GM23338 (cell line): ENCODE measurements around the gene WDR75. TPM values are rescaled to one million over a fixed set of nuclear protein-coding genes. Genes with fewer than 3 reads are reported as not detected.

Experiments
- ATAC-seq: fragments of 200-7000 bp; cut with Tn5 transposase; 3 replicates; pipeline ENCODE4 v1.9.1; 2020
- DNase-seq: peaks from one replicate; pipeline ENCODE4 v3.0.0-alpha.2; 2015; ENCODE audit warnings: low spot score
- H2AFZ ChIP-seq: fragments of 200-600 bp; sonication (generic); 2 replicates; pipeline ENCODE4 v1.8.0; 2016; ENCODE audit warnings: antibody characterized with exemption, mild to moderate bottlenecking, moderate library complexity
- H3F3A ChIP-seq: fragments of 200-600 bp; sonication (generic); replicated peaks from 2 replicates; pipeline ENCODE4 v1.8.0; 2017; ENCODE audit warnings: antibody characterized with exemption, mixed run types, low read depth
- H3K27ac ChIP-seq: fragments of 200-600 bp; sonication (generic); 2 replicates; pipeline ENCODE4 v1.6.1; 2016; ENCODE audit warnings: low read depth
- H3K27me3 ChIP-seq: fragments of 200-600 bp; sonication (generic); 2 replicates; pipeline ENCODE4 v1.8.0; 2016; ENCODE audit warnings: mild to moderate bottlenecking, mixed run types, moderate library complexity; ENCODE audit not compliant: insufficient read depth
- H3K36me3 ChIP-seq: fragments of 200-600 bp; sonication (generic); 2 replicates; pipeline ENCODE4 v1.8.0; 2016; ENCODE audit warnings: mild to moderate bottlenecking; ENCODE audit not compliant: insufficient read depth
- H3K4me1 ChIP-seq: fragments of 200-600 bp; sonication (generic); 2 replicates; pipeline ENCODE4 v1.8.0; 2016; ENCODE audit warnings: mild to moderate bottlenecking, moderate library complexity; ENCODE audit not compliant: insufficient read depth
- H3K4me2 ChIP-seq: fragments of 200-600 bp; sonication (generic); 2 replicates; pipeline ENCODE4 v1.7.1; 2017; ENCODE audit warnings: mixed run types
- H3K4me3 ChIP-seq: fragments of 200-600 bp; sonication (generic); 2 replicates; pipeline ENCODE4 v1.6.1; 2016; ENCODE audit warnings: mixed run types
- H3K79me2 ChIP-seq: fragments of 200-600 bp; sonication (generic); replicated peaks from 2 replicates; pipeline ENCODE4 v1.8.0; 2017; ENCODE audit warnings: mild to moderate bottlenecking; ENCODE audit not compliant: insufficient read depth
- H3K9me2 ChIP-seq: fragments of 200-600 bp; sonication (generic); 2 replicates; pipeline ENCODE4 v1.8.0; 2017; ENCODE audit not compliant: insufficient read depth
- H4K20me1 ChIP-seq: fragments of 200-600 bp; sonication (generic); replicated peaks from 2 replicates; pipeline ENCODE4 v1.8.0; 2017; ENCODE audit warnings: mild to moderate bottlenecking; ENCODE audit not compliant: insufficient read depth
- H3K27ac Mint-ChIP-seq: 2 replicates; pipeline ENCODE4 v1.8.0; 2020; ENCODE audit warnings: inconsistent platforms, mild to moderate bottlenecking, moderate library complexity, mixed read lengths
- H3K27me3 Mint-ChIP-seq: 3 replicates; pipeline ENCODE4 v1.8.0; 2022; ENCODE audit warnings: low read depth, mild to moderate bottlenecking, moderate library complexity, mixed read lengths, inconsistent platforms; ENCODE audit not compliant: insufficient read depth, poor library complexity
- H3K36me3 Mint-ChIP-seq: 3 replicates; pipeline ENCODE4 v1.8.0; 2021; ENCODE audit warnings: low read depth, mild to moderate bottlenecking, inconsistent platforms, moderate library complexity, mixed read lengths
- H3K4me1 Mint-ChIP-seq: 3 replicates; pipeline ENCODE4 v1.8.0; 2020; ENCODE audit warnings: mild to moderate bottlenecking, inconsistent platforms, mixed read lengths
- H3K4me3 Mint-ChIP-seq: 3 replicates; pipeline ENCODE4 v1.8.0; 2021; ENCODE audit warnings: moderate library complexity, mild to moderate bottlenecking, inconsistent platforms, mixed read lengths
- H3K9me3 Mint-ChIP-seq: 3 replicates; pipeline ENCODE4 v1.8.0; 2020; ENCODE audit warnings: moderate library complexity, mild to moderate bottlenecking, inconsistent platforms, mixed read lengths
- CREB1 ChIP-seq: fragments of 250-450 bp; sonication (Bioruptor Pico); IDR thresholded peaks from 2 replicates; pipeline ENCODE4 v1.5.0; 2020; ENCODE audit warnings: low read depth, mild to moderate bottlenecking, moderate library complexity
- JUNB ChIP-seq: IDR thresholded peaks from one replicate; pipeline ENCODE4 v1.6.1; 2016; ENCODE audit warnings: antibody characterized with exemption; ENCODE audit not compliant: unreplicated experiment
- NANOG ChIP-seq: IDR thresholded peaks from 2 replicates; pipeline ENCODE4 v1.6.1; 2016; ENCODE audit warnings: antibody characterized with exemption, borderline replicate concordance
- POLR2AphosphoS5 ChIP-seq: IDR thresholded peaks from 2 replicates; pipeline ENCODE4 v1.6.1; 2016; ENCODE audit warnings: antibody characterized with exemption, low read depth
- STAT1 ChIP-seq: IDR thresholded peaks from one replicate; pipeline ENCODE4 v1.6.1; 2016; ENCODE audit warnings: antibody characterized with exemption; ENCODE audit not compliant: unreplicated experiment
- ZNF331 ChIP-seq: fragments of 250-450 bp; sonication (Bioruptor Pico); IDR thresholded peaks from 2 replicates; pipeline ENCODE4 v1.5.0; 2020; ENCODE audit warnings: low read depth, mild to moderate bottlenecking, moderate library complexity
- polyA plus RNA-seq: library from polyadenylated mRNA; unstranded; fragments of >200 nt; fragmentation: Nextera tagmentation; extraction: Ambion mirVana; gene quantifications from 2 replicates; pipeline ENCODE4 v1.2.1, GENCODE V29; 2016
- total RNA-seq: library from RNA; depleted of rRNA; stranded (reverse); fragments of >200 nt; shearing (Covaris generic); gene quantifications from 2 replicates; pipeline ENCODE4 v1.2.3, GENCODE V29; 2014
- TF ChIP-seq, protein P1 (sequence below): IDR thresholded peaks from 2 replicates; pipeline ENCODE4 v1.6.1; 2016; ENCODE audit warnings: antibody characterized with exemption
- TF ChIP-seq, protein P2 (sequence below): fragments of 250-450 bp; sonication (Bioruptor Pico); IDR thresholded peaks from 2 replicates; pipeline ENCODE4 v1.5.0; 2020; ENCODE audit warnings: mild to moderate bottlenecking, moderate library complexity

The WDR75 gene
- total and polyA plus RNA-seq, 2 experiments from 2014 or later: 57.2 to 80.9 TPM

GRCh38 chr2:189521699-189522434, 80.6 kb downstream of the WDR75 start:
- no peaks in the 10 kb centered on the region for H4K20me1 ChIP-seq
- Mint-ChIP-seq H3K27me3 (peaks cover 3% of the 10 kb centered on the region), H3K27ac (no peak overlapping the region), H3K9me3 (no peaks in the 10 kb centered on the region), H3K4me1 (peaks cover 5% of the 10 kb centered on the region), H3K36me3 (no peaks in the 10 kb centered on the region), H3K4me3 (no peak overlapping the region)
- no peaks in the 10 kb centered on the region for H3K36me3 ChIP-seq
- H3K27me3 ChIP-seq: no peaks in the 10 kb centered on the region
- no peaks in the 10 kb centered on the region for H3K4me1 ChIP-seq
- DNase-seq (no peak), ATAC-seq (no peak)
- H3K4me2 ChIP-seq: no peak overlapping the region
- TF ChIP-seq JUNB (no peak), ZNF331 (CRISPR knock-in tag) (no peak), CREB1 (CRISPR knock-in tag) (no peak), NANOG (no peak), POLR2AphosphoS5 (no peak), STAT1 (no peak)
- TF ChIP-seq, protein P1, sequence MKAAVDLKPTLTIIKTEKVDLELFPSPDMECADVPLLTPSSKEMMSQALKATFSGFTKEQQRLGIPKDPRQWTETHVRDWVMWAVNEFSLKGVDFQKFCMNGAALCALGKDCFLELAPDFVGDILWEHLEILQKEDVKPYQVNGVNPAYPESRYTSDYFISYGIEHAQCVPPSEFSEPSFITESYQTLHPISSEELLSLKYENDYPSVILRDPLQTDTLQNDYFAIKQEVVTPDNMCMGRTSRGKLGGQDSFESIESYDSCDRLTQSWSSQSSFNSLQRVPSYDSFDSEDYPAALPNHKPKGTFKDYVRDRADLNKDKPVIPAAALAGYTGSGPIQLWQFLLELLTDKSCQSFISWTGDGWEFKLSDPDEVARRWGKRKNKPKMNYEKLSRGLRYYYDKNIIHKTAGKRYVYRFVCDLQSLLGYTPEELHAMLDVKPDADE: no peak
- TF ChIP-seq, protein P2, sequence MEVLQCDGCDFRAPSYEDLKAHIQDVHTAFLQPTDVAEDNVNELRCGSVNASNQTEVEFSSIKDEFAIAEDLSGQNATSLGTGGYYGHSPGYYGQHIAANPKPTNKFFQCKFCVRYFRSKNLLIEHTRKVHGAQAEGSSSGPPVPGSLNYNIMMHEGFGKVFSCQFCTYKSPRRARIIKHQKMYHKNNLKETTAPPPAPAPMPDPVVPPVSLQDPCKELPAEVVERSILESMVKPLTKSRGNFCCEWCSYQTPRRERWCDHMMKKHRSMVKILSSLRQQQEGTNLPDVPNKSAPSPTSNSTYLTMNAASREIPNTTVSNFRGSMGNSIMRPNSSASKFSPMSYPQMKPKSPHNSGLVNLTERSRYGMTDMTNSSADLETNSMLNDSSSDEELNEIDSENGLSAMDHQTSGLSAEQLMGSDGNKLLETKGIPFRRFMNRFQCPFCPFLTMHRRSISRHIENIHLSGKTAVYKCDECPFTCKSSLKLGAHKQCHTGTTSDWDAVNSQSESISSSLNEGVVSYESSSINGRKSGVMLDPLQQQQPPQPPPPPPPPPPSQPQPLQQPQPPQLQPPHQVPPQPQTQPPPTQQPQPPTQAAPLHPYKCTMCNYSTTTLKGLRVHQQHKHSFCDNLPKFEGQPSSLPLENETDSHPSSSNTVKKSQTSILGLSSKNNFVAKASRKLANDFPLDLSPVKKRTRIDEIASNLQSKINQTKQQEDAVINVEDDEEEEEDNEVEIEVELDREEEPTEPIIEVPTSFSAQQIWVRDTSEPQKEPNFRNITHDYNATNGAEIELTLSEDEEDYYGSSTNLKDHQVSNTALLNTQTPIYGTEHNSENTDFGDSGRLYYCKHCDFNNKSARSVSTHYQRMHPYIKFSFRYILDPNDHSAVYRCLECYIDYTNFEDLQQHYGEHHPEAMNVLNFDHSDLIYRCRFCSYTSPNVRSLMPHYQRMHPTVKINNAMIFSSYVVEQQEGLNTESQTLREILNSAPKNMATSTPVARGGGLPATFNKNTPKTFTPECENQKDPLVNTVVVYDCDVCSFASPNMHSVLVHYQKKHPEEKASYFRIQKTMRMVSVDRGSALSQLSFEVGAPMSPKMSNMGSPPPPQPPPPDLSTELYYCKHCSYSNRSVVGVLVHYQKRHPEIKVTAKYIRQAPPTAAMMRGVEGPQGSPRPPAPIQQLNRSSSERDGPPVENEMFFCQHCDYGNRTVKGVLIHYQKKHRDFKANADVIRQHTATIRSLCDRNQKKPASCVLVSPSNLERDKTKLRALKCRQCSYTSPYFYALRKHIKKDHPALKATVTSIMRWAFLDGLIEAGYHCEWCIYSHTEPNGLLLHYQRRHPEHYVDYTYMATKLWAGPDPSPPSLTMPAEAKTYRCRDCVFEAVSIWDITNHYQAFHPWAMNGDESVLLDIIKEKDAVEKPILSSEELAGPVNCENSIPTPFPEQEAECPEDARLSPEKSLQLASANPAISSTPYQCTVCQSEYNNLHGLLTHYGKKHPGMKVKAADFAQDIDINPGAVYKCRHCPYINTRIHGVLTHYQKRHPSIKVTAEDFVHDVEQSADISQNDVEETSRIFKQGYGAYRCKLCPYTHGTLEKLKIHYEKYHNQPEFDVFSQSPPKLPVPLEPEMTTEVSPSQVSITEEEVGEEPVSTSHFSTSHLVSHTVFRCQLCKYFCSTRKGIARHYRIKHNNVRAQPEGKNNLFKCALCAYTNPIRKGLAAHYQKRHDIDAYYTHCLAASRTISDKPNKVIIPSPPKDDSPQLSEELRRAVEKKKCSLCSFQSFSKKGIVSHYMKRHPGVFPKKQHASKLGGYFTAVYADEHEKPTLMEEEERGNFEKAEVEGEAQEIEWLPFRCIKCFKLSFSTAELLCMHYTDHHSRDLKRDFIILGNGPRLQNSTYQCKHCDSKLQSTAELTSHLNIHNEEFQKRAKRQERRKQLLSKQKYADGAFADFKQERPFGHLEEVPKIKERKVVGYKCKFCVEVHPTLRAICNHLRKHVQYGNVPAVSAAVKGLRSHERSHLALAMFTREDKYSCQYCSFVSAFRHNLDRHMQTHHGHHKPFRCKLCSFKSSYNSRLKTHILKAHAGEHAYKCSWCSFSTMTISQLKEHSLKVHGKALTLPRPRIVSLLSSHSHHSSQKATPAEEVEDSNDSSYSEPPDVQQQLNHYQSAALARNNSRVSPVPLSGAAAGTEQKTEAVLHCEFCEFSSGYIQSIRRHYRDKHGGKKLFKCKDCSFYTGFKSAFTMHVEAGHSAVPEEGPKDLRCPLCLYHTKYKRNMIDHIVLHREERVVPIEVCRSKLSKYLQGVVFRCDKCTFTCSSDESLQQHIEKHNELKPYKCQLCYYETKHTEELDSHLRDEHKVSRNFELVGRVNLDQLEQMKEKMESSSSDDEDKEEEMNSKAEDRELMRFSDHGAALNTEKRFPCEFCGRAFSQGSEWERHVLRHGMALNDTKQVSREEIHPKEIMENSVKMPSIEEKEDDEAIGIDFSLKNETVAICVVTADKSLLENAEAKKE (CRISPR knock-in tag): no peak
- no peak overlapping the region for H3K4me3 ChIP-seq
- no peak overlapping the region for H2AFZ ChIP-seq
- no peaks in the 10 kb centered on the region for H3F3A ChIP-seq
- H3K27ac ChIP-seq: no peak overlapping the region
- no peaks in the 10 kb centered on the region for H3K9me2 ChIP-seq
- H3K79me2 ChIP-seq: no peaks in the 10 kb centered on the region
